H9 (cell line): Measurements from ENCODE around the gene BAG3. TPM values are rescaled to one million over a fixed set of nuclear protein-coding genes. Genes with fewer than 3 reads are reported as not detected.

Experiments
- DNase-seq: peaks from one replicate; pipeline ENCODE4 v3.0.0-alpha.2; 2017
- H2AFZ ChIP-seq: one replicate; pipeline ENCODE4 v1.6.1; 2013; ENCODE audit warnings: mild to moderate bottlenecking, low read length, control low read depth, moderate library complexity
- H2AK5ac ChIP-seq: 2 replicates; pipeline ENCODE4 v1.6.1; 2013; ENCODE audit warnings: low read length, control low read depth, mixed read lengths; ENCODE audit not compliant: insufficient read length
- H2BK120ac ChIP-seq: one replicate; pipeline ENCODE4 v1.6.1; 2013; ENCODE audit warnings: low read depth, mild to moderate bottlenecking, low read length, control low read depth, inconsistent platforms; ENCODE audit not compliant: poor library complexity, severe bottlenecking
- H2BK12ac ChIP-seq: 2 replicates; pipeline ENCODE4 v1.6.1; 2013; ENCODE audit warnings: low read length, control low read depth, mixed read lengths, low read depth; ENCODE audit not compliant: insufficient read length
- H2BK15ac ChIP-seq: 2 replicates; pipeline ENCODE4 v1.6.1; 2013; ENCODE audit warnings: low read depth, low read length, control low read depth
- H2BK20ac ChIP-seq: one replicate; pipeline ENCODE4 v1.6.1; 2013; ENCODE audit warnings: low read depth, mild to moderate bottlenecking, low read length, control low read depth, inconsistent platforms; ENCODE audit not compliant: poor library complexity, severe bottlenecking
- H2BK5ac ChIP-seq: 2 replicates; pipeline ENCODE4 v1.6.1; 2013; ENCODE audit warnings: low read length, control low read depth, mixed read lengths; ENCODE audit not compliant: insufficient read length
- H3K14ac ChIP-seq: 2 replicates; pipeline ENCODE4 v1.6.1; 2013; ENCODE audit warnings: low read length, control low read depth; ENCODE audit not compliant: insufficient read depth
- H3K18ac ChIP-seq: 2 replicates; pipeline ENCODE4 v1.6.1; 2013; ENCODE audit warnings: low read depth, mild to moderate bottlenecking, mixed read lengths, low read length, control low read depth; ENCODE audit not compliant: insufficient read length
- H3K23ac ChIP-seq: 2 replicates; pipeline ENCODE4 v1.6.1; 2013; ENCODE audit warnings: low read length, control low read depth, mixed read lengths, low read depth; ENCODE audit not compliant: insufficient read length
- H3K23me2 ChIP-seq: 2 replicates; pipeline ENCODE4 v1.6.1; 2013; ENCODE audit warnings: low read depth, mild to moderate bottlenecking, mixed read lengths, low read length, control low read depth; ENCODE audit not compliant: insufficient read length, poor library complexity, severe bottlenecking
- H3K27ac ChIP-seq: 2 replicates; pipeline ENCODE4 v1.5.1; 2013; ENCODE audit warnings: low read length, control low read depth, mixed read lengths, low read depth; ENCODE audit not compliant: insufficient read length
- H3K27me3 ChIP-seq: 2 replicates; pipeline ENCODE4 v1.6.1; 2013; ENCODE audit warnings: low read length, control low read depth, inconsistent platforms; ENCODE audit not compliant: insufficient read depth
- H3K4ac ChIP-seq: 2 replicates; pipeline ENCODE4 v1.6.1; 2013; ENCODE audit warnings: low read depth, mild to moderate bottlenecking, control low read depth, inconsistent platforms, low read length, moderate library complexity
- H3K4me1 ChIP-seq: 2 replicates; pipeline ENCODE4 v1.6.1; 2013; ENCODE audit warnings: low read length, control low read depth, inconsistent platforms; ENCODE audit not compliant: insufficient read depth
- H3K4me2 ChIP-seq: 2 replicates; pipeline ENCODE4 v1.6.1; 2013; ENCODE audit warnings: low read length, control low read depth, mixed read lengths; ENCODE audit not compliant: insufficient read length, insufficient read depth
- H3K56ac ChIP-seq: 2 replicates; pipeline ENCODE4 v1.6.1; 2013; ENCODE audit warnings: low read depth, mild to moderate bottlenecking, mixed read lengths, low read length, control low read depth; ENCODE audit not compliant: insufficient read length
- H3K79me1 ChIP-seq: 2 replicates; pipeline ENCODE4 v1.6.1; 2013; ENCODE audit warnings: low read depth, mild to moderate bottlenecking, moderate library complexity, low read length, control low read depth, inconsistent platforms; ENCODE audit not compliant: insufficient read depth, poor library complexity, severe bottlenecking
- H3K79me2 ChIP-seq: 2 replicates; pipeline ENCODE4 v1.6.1; 2013; ENCODE audit warnings: low read length, control low read depth, inconsistent platforms; ENCODE audit not compliant: insufficient read depth
- H3K9ac ChIP-seq: 2 replicates; pipeline ENCODE4 v1.6.1; 2013; ENCODE audit warnings: low read length, control low read depth, mixed read lengths; ENCODE audit not compliant: insufficient read length; ENCODE audit errors: extremely low read depth
- H3K9me3 ChIP-seq: one replicate; pipeline ENCODE4 v1.6.1; 2013; ENCODE audit warnings: low read depth, low read length, inconsistent platforms; ENCODE audit not compliant: control insufficient read depth
- H3T11ph ChIP-seq: one replicate; pipeline ENCODE4 v1.6.1; 2013; ENCODE audit warnings: mild to moderate bottlenecking, low read length, control low read depth, inconsistent platforms
- H4K20me1 ChIP-seq: one replicate; pipeline ENCODE4 v1.6.1; 2013; ENCODE audit not compliant: control insufficient read depth, insufficient read length, insufficient read depth
- H4K5ac ChIP-seq: 2 replicates; pipeline ENCODE4 v1.6.1; 2013; ENCODE audit warnings: low read depth, mild to moderate bottlenecking, mixed read lengths, low read length, control low read depth; ENCODE audit not compliant: insufficient read length
- H4K8ac ChIP-seq: replicated peaks from 2 replicates; pipeline ENCODE4 v1.6.1; 2013; ENCODE audit warnings: low read length, control low read depth, mixed read lengths, low read depth; ENCODE audit not compliant: insufficient read length
- H4K91ac ChIP-seq: 2 replicates; pipeline ENCODE4 v1.6.1; 2013; ENCODE audit warnings: low read depth, mild to moderate bottlenecking, moderate library complexity, mixed read lengths, low read length, control low read depth; ENCODE audit not compliant: insufficient read length
- H3K27ac Mint-ChIP-seq, 3 experiments: 2 replicates in 2 of 3; 3 replicates in 1 of 3; pipeline ENCODE4 v1.8.0; 2020 to 2021; ENCODE audit warnings: mixed read lengths in 3 of 3, mild to moderate bottlenecking in 1 of 3, moderate library complexity in 1 of 3
- H3K27me3 Mint-ChIP-seq: 2 replicates; pipeline ENCODE4 v1.8.0; 2021; ENCODE audit warnings: low read depth, mild to moderate bottlenecking, moderate library complexity, mixed read lengths
- H3K36me3 Mint-ChIP-seq, 3 experiments: 2 replicates in 2 of 3; 3 replicates in 1 of 3; pipeline ENCODE4 v1.8.0; 2020 to 2021; ENCODE audit warnings: low read depth in 3 of 3, mixed read lengths in 3 of 3; ENCODE audit not compliant: insufficient read depth in 1 of 3
- H3K4me1 Mint-ChIP-seq, 2 experiments: 2 replicates each; pipeline ENCODE4 v1.8.0; 2020; ENCODE audit warnings: mixed read lengths in 2 of 2
- H3K4me3 Mint-ChIP-seq, 2 experiments: 2 replicates in 1 of 2; 3 replicates in 1 of 2; pipeline ENCODE4 v1.8.0; 2020 to 2021; ENCODE audit warnings: mild to moderate bottlenecking in 2 of 2, mixed read lengths in 2 of 2, moderate library complexity in 1 of 2
- H3K9me3 Mint-ChIP-seq, 2 experiments: 2 replicates in 1 of 2; 3 replicates in 1 of 2; pipeline ENCODE4 v1.8.0; 2020; ENCODE audit warnings: mild to moderate bottlenecking in 2 of 2, mixed read lengths in 2 of 2, moderate library complexity in 1 of 2
- CTCF ChIP-seq: fragments of 200-600 bp; sonication (generic); conservative IDR thresholded peaks from 3 replicates; pipeline ENCODE4 v1.8.0; 2021; ENCODE audit warnings: antibody characterized with exemption, mild to moderate bottlenecking
- WGBS: extraction: QIAGEN DNeasy Blood & Tissue Kit; methylation state at CpG from one replicate; pipeline ENCODE4 v1.1.7; 2013; ENCODE audit warnings: missing lambda C conversion rate, low lambda C conversion rate, mixed read lengths; ENCODE audit not compliant: insufficient read length; ENCODE audit errors: extremely low coverage; 5-methylcytosine and 5-hydroxymethylcytosine counted together
- total RNA-seq: library from RNA; stranded (reverse); gene quantifications from 2 replicates; pipeline ENCODE4 v1.2.1, GENCODE V29; 2021

Gene BAG3
- total RNA-seq, 1 experiment from 2014 or later = 11.4 TPM

- Histone ChIP-seq H2BK5ac (no peak overlapping the region), H2BK15ac (no peak overlapping the region), H3K27me3 (no peaks in the 10 kb centered on the region), H3K79me2 (no peaks in the 10 kb centered on the region; the same call in 1 of the 2 replicates), H3K4ac (no peak overlapping the region), H3K56ac (no peak overlapping the region), H4K20me1 (peaks cover 3% of the 10 kb centered on the region), H2AFZ (no peak overlapping the region), H3K18ac (no peak overlapping the region), H3K23ac (no peak overlapping the region), H2BK12ac (no peak overlapping the region), H4K8ac (no peak overlapping the region), H3K4me2 (no peak overlapping the region), H3T11ph (no peak overlapping the region), H3K14ac (no peak overlapping the region), H3K79me1 (no peaks in the 10 kb centered on the region), H3K4me1 (peaks cover 4% of the 10 kb centered on the region; the same call in 1 of the 2 replicates), H2AK5ac (no peak overlapping the region), H3K27ac (no peak overlapping the region), H2BK20ac (no peak overlapping the region), H2BK120ac (no peak overlapping the region), H4K5ac (no peak overlapping the region), H3K23me2 (no peaks in the 10 kb centered on the region), H3K9me3 (no peaks in the 10 kb centered on the region), H4K91ac (no peak overlapping the region), H3K9ac (no peak overlapping the region)
- DNase-seq = no peak
- H3K4me3 Mint-ChIP-seq = no peak overlapping the region
- no peak for TF ChIP-seq CTCF
- peak overlapping the region in 1 of 3 experiments; percentile 81; a peak in 1 of 7 replicates for H3K27ac Mint-ChIP-seq
- no peaks in the 10 kb centered on the region for H3K27me3 Mint-ChIP-seq
- no CpG with 5 or more reads among the region's 2 CpGs for WGBS
- peaks cover 36 to 38% of the 10 kb centered on the region in 2 experiments for H3K4me1 Mint-ChIP-seq
- peaks cover 0 to 4% of the 10 kb centered on the region in 2 experiments; a peak in 2 of 5 replicates for H3K9me3 Mint-ChIP-seq
- H3K36me3 Mint-ChIP-seq = peaks cover 6 to 18% (median 18%) of the 10 kb centered on the region in 3 experiments; a peak in 6 of 7 replicates
These were observed 15.5 kb downstream of the BAG3 start for GRCh38 chr10:119666709-119667004.
